ENCODE results near the gene TRAF5.

The TRAF5 gene

DNA sequence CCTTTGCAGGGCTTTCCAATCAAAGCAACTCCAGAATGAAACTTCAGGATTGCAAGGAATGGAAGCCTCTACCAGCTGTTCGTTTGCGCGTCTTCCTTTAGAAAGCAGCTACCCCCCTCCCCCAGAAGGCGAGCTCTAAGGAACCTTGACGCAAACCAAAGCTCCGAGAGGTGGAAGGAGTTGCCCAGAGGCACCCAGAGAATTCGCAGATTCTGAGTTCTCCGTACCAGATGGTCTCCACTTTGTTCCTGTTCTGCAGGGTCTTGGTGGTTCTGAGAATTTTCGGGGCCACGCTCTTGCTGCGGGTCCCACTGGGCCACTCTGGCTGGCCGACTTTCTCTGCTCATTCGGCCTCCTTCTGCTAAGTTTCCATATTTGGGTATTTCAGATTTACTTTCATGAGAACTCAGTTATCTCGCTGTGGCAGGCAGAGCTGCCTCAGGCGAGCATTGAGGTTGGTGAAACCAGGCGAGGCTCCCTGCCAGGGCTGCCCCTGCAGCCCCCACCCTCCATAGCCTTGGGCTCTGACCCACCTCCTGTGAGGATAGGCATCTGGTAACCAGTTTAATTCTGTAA lies 801 bp downstream of the TRAF5 start:
- no peak; the same call in 2 of the 3 replicates for ATAC-seq
- TF ChIP-seq RARB (CRISPR knock-in tag; IDR thresholded peaks at IDR 0.05) (no peak), ZFP30 (CRISPR knock-in tag; IDR thresholded peaks at IDR 0.05) (no peak), ZNF70 (CRISPR knock-in tag; IDR thresholded peaks at IDR 0.05) (no peak), SNAI2 (CRISPR knock-in tag; IDR thresholded peaks at IDR 0.05) (no peak), ISL1 (CRISPR knock-in tag; IDR thresholded peaks at IDR 0.05) (no peak), GLIS3 (CRISPR knock-in tag; IDR thresholded peaks at IDR 0.05) (no peak), ESRRG (CRISPR knock-in tag; IDR thresholded peaks at IDR 0.05) (no peak), OSR1 (CRISPR knock-in tag; IDR thresholded peaks at IDR 0.05) (no peak), CSDC2 (CRISPR knock-in tag; IDR thresholded peaks at IDR 0.05) (no peak), ZNF565 (CRISPR knock-in tag; conservative IDR thresholded peaks at IDR 0.05; ENCODE audit: low read depth) (no peak), TOX (CRISPR knock-in tag; IDR thresholded peaks at IDR 0.05; ENCODE audit: borderline replicate concordance) (no peak), ZNF8 (CRISPR knock-in tag; IDR thresholded peaks at IDR 0.05) (no peak), ZC3H10 (CRISPR knock-in tag; IDR thresholded peaks at IDR 0.05) (no peak), ARNTL (CRISPR knock-in tag; IDR thresholded peaks at IDR 0.05; ENCODE audit: borderline replicate concordance, low read depth) (no peak)
- TF ChIP-seq, protein P1, sequence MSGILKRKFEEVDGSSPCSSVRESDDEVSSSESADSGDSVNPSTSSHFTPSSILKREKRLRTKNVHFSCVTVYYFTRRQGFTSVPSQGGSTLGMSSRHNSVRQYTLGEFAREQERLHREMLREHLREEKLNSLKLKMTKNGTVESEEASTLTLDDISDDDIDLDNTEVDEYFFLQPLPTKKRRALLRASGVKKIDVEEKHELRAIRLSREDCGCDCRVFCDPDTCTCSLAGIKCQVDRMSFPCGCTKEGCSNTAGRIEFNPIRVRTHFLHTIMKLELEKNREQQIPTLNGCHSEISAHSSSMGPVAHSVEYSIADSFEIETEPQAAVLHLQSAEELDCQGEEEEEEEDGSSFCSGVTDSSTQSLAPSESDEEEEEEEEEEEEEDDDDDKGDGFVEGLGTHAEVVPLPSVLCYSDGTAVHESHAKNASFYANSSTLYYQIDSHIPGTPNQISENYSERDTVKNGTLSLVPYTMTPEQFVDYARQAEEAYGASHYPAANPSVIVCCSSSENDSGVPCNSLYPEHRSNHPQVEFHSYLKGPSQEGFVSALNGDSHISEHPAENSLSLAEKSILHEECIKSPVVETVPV (CRISPR knock-in tag; IDR thresholded peaks at IDR 0.05) = no peak
- TF ChIP-seq, protein P2, sequence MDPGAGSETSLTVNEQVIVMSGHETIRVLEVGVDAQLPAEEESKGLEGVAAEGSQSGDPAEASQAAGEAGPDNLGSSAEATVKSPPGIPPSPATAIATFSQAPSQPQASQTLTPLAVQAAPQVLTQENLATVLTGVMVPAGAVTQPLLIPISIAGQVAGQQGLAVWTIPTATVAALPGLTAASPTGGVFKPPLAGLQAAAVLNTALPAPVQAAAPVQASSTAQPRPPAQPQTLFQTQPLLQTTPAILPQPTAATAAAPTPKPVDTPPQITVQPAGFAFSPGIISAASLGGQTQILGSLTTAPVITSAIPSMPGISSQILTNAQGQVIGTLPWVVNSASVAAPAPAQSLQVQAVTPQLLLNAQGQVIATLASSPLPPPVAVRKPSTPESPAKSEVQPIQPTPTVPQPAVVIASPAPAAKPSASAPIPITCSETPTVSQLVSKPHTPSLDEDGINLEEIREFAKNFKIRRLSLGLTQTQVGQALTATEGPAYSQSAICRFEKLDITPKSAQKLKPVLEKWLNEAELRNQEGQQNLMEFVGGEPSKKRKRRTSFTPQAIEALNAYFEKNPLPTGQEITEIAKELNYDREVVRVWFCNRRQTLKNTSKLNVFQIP (CRISPR knock-in tag; IDR thresholded peaks at IDR 0.05; ENCODE audit: borderline replicate concordance, low read depth) = no peak
- TF ChIP-seq, protein P3, sequence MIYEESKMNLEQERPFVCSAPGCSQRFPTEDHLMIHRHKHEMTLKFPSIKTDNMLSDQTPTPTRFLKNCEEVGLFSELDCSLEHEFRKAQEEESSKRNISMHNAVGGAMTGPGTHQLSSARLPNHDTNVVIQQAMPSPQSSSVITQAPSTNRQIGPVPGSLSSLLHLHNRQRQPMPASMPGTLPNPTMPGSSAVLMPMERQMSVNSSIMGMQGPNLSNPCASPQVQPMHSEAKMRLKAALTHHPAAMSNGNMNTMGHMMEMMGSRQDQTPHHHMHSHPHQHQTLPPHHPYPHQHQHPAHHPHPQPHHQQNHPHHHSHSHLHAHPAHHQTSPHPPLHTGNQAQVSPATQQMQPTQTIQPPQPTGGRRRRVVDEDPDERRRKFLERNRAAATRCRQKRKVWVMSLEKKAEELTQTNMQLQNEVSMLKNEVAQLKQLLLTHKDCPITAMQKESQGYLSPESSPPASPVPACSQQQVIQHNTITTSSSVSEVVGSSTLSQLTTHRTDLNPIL (CRISPR knock-in tag; IDR thresholded peaks at IDR 0.05; ENCODE audit: low read depth) = no peak
- TF ChIP-seq, protein P4, sequence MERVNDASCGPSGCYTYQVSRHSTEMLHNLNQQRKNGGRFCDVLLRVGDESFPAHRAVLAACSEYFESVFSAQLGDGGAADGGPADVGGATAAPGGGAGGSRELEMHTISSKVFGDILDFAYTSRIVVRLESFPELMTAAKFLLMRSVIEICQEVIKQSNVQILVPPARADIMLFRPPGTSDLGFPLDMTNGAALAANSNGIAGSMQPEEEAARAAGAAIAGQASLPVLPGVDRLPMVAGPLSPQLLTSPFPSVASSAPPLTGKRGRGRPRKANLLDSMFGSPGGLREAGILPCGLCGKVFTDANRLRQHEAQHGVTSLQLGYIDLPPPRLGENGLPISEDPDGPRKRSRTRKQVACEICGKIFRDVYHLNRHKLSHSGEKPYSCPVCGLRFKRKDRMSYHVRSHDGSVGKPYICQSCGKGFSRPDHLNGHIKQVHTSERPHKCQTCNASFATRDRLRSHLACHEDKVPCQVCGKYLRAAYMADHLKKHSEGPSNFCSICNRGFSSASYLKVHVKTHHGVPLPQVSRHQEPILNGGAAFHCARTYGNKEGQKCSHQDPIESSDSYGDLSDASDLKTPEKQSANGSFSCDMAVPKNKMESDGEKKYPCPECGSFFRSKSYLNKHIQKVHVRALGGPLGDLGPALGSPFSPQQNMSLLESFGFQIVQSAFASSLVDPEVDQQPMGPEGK (CRISPR knock-in tag; IDR thresholded peaks at IDR 0.05; ENCODE audit: borderline replicate concordance) = no peak
- TF ChIP-seq, protein P5, sequence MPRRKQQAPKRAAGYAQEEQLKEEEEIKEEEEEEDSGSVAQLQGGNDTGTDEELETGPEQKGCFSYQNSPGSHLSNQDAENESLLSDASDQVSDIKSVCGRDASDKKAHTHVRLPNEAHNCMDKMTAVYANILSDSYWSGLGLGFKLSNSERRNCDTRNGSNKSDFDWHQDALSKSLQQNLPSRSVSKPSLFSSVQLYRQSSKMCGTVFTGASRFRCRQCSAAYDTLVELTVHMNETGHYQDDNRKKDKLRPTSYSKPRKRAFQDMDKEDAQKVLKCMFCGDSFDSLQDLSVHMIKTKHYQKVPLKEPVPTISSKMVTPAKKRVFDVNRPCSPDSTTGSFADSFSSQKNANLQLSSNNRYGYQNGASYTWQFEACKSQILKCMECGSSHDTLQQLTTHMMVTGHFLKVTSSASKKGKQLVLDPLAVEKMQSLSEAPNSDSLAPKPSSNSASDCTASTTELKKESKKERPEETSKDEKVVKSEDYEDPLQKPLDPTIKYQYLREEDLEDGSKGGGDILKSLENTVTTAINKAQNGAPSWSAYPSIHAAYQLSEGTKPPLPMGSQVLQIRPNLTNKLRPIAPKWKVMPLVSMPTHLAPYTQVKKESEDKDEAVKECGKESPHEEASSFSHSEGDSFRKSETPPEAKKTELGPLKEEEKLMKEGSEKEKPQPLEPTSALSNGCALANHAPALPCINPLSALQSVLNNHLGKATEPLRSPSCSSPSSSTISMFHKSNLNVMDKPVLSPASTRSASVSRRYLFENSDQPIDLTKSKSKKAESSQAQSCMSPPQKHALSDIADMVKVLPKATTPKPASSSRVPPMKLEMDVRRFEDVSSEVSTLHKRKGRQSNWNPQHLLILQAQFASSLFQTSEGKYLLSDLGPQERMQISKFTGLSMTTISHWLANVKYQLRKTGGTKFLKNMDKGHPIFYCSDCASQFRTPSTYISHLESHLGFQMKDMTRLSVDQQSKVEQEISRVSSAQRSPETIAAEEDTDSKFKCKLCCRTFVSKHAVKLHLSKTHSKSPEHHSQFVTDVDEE (CRISPR knock-in tag; IDR thresholded peaks at IDR 0.05) = no peak

DNA sequence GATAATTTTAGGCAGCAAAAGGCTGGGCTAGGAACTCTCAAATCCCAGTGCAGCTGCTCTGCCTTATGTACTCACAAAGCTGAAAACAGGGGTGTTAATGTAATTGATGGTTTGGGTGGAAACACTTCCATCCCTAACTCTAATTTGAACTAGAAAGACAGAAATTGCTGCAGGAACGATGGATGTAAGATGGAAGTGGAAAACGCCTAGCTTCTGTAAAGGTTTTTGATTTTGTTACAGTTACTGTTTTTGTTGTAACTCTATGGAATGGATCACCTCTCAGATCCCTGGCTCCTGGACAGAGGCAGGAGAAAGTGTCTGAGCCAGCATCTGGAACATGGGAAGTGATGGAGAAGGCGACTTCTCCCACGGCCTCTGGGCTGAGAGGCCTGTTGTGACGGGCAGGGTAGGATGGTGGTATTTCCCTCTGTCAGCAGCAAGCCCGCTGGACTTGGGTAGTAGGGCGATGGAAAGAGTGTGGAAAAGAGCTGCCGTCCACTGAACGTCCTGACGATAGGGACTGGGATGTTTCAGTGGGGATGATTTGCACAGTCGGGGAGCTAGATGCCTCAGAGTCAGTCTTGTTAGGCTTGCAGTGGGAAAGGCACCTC lies 1.6 kb downstream of the TRAF5 start:
- no peak for TF ChIP-seq ZNF70 (CRISPR knock-in tag; IDR thresholded peaks at IDR 0.05)
- no peak for TF ChIP-seq CSDC2 (CRISPR knock-in tag; IDR thresholded peaks at IDR 0.05)
- TF ChIP-seq TOX (CRISPR knock-in tag; IDR thresholded peaks at IDR 0.05; ENCODE audit: borderline replicate concordance) = no peak
- TF ChIP-seq ARNTL (CRISPR knock-in tag; IDR thresholded peaks at IDR 0.05; ENCODE audit: borderline replicate concordance, low read depth) = no peak
- TF ChIP-seq OSR1 (CRISPR knock-in tag; IDR thresholded peaks at IDR 0.05) = no peak
- TF ChIP-seq ZNF8 (CRISPR knock-in tag; IDR thresholded peaks at IDR 0.05) = no peak
- TF ChIP-seq RARB (CRISPR knock-in tag; IDR thresholded peaks at IDR 0.05) = no peak
- no peak for TF ChIP-seq TCF4 (CRISPR knock-in tag; IDR thresholded peaks at IDR 0.05; ENCODE audit: borderline replicate concordance)
- TF ChIP-seq PPARA (CRISPR knock-in tag; IDR thresholded peaks at IDR 0.05; ENCODE audit: borderline replicate concordance) = no peak
- TF ChIP-seq ZFP30 (CRISPR knock-in tag; IDR thresholded peaks at IDR 0.05) = no peak
- TF ChIP-seq, protein P3 (CRISPR knock-in tag; IDR thresholded peaks at IDR 0.05; ENCODE audit: low read depth) = no peak
- TF ChIP-seq ZFP3 (CRISPR knock-in tag; IDR thresholded peaks at IDR 0.05) = no peak
- no peak for TF ChIP-seq BACH2 (CRISPR knock-in tag; IDR thresholded peaks at IDR 0.05; ENCODE audit: borderline replicate concordance)
- TF ChIP-seq, protein P2 (CRISPR knock-in tag; IDR thresholded peaks at IDR 0.05; ENCODE audit: borderline replicate concordance, low read depth) = no peak
- ATAC-seq = no peak

All from SK-N-SH treated with all-trans-retinoic acid at 6 μM for 48 hours (cell line).